ENCODE results near the gene KIRREL2. TPM values are rescaled to one million over a fixed set of nuclear protein-coding genes. Genes with fewer than 3 reads are reported as not detected.

KIRREL2 gene
- total and polyA plus RNA-seq, 2 of the 8 experiments (the other 6 are each of a cell fraction or from before 2014, with no cell fraction given) = 2.4 to 4.6 TPM

DNA sequence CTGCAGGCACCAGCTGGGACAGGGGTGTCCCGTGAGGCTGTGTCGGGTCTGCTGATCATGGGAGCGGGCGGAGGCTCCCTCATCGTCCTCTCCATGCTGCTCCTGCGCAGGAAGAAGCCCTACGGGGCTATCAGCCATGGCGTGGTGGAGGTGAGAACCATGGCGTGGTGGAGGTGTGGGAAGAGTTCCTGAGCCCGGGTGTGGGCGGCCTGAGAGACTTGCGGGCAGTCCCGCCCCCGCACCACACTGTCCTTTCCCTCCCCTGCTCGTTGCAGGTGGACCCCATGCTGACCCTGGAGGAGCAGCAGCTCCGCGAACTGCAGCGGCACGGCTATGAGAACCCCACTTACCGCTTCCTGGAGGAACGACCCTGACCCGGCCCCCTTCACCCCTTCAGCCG, 22.4 kb downstream of the KIRREL2 start:
- no peak for FAIRE-seq
- no peaks in the 10 kb centered on the region for H3K9me3 ChIP-seq (ENCODE audit: insufficient read depth in 2 of 2, low read depth in 1 of 2, low read length in 1 of 2)
- peak overlapping the region; percentile 1 to 41; a peak in 1 of 4 replicates for H3K4me2 ChIP-seq (ENCODE audit: insufficient read depth in 1 of 2, low read depth in 2 of 2, low read length in 2 of 2)
- H3K27me3 ChIP-seq (replicated peaks in 1 of 4; ENCODE audit: control insufficient read depth in 3 of 4, extremely low read depth in 1 of 4, insufficient read depth in 3 of 4, low read length in 3 of 4) = 0 out of 7 replicates have a peak, but pooled peaks cover 0 to 5% (median 1%) of the 10 kb centered on the region in 4 experiments
- H3K4me1 ChIP-seq (replicated peaks in 1 of 4; ENCODE audit: control insufficient read depth in 3 of 4, insufficient read depth in 4 of 4, low read length in 3 of 4) = peaks cover 0 to 6% (median 1%) of the 10 kb centered on the region in 4 experiments; a peak in 3 of 7 replicates
- no peak overlapping the region for H2BK120ac ChIP-seq (replicated peaks; ENCODE audit: low read depth, low read length)
- H3K18ac ChIP-seq (ENCODE audit: extremely low read depth, low read length) = no peak overlapping the region
- no peak overlapping the region for H2BK5ac ChIP-seq (ENCODE audit: low read depth, low read length)
- CTCF ChIA-PET (ENCODE audit: partially characterized antibody) = interaction anchor here (0.9 to 1.5 kb wide), 5 partner anchors 9 to 79 kb away, joined by 3 to 4 read pairs (median 3); no protein-coding TSS in a partner anchor
- POLR2A ChIA-PET (ENCODE audit: partially characterized antibody) = interaction anchor here (1.6 kb wide), 1 partner anchor 22 kb away, joined by 6 read pairs; the partner anchor contains the start of gene NFKBID
- H3K9ac ChIP-seq (replicated peaks in 1 of 4; ENCODE audit: extremely low read depth in 1 of 4, low read depth in 3 of 4, low read length in 3 of 4) = no peak overlapping the region
- H3K23me2 ChIP-seq (ENCODE audit: low read depth, low read length) = no peaks in the 10 kb centered on the region
- no peak overlapping the region for H3K23ac ChIP-seq (ENCODE audit: insufficient read length)
- no peak overlapping the region for H3K56ac ChIP-seq (replicated peaks; ENCODE audit: insufficient read length, low read depth, low read length)
- no peak overlapping the region for H3K27ac ChIP-seq (ENCODE audit: low read depth, low read length)
- no peaks in the 10 kb centered on the region; a peak in 1 of 8 replicates for H3K36me3 ChIP-seq (ENCODE audit: control insufficient read depth in 2 of 4, insufficient read depth in 4 of 4, low read length in 3 of 4)
- no peak overlapping the region for H4K91ac ChIP-seq (replicated peaks; ENCODE audit: insufficient read length, low read length)
- no peak overlapping the region; the same call in 1 of the 2 replicates for H4K8ac ChIP-seq (ENCODE audit: extremely low read depth, insufficient read depth, low read length)
- H3K79me2 ChIP-seq (ENCODE audit: control insufficient read depth in 1 of 2, insufficient read depth in 2 of 2, low read length in 2 of 2) = no peaks in the 10 kb centered on the region
- H2AFZ ChIP-seq (ENCODE audit: low read length) = no peak overlapping the region
- no peak overlapping the region for H4K5ac ChIP-seq (ENCODE audit: insufficient read length, low read depth, low read length)
- no peaks in the 10 kb centered on the region for H4K20me1 ChIP-seq (replicated peaks in 1 of 2; ENCODE audit: control insufficient read depth in 1 of 2, insufficient read depth in 2 of 2, low read length in 2 of 2)
- no peak overlapping the region for H2AK5ac ChIP-seq (ENCODE audit: low read depth, low read length)
- no peak overlapping the region for H3K14ac ChIP-seq (ENCODE audit: insufficient read length)
- H2BK20ac ChIP-seq (ENCODE audit: low read length) = no peak overlapping the region
- H3K4ac ChIP-seq (replicated peaks; ENCODE audit: insufficient read length, low read depth, low read length) = no peak overlapping the region
- H3K4me3 ChIP-seq (ENCODE audit: extremely low read depth in 1 of 4, insufficient read depth in 2 of 4, low read depth in 3 of 4, low read length in 4 of 4) = peak overlapping the region in 1 of 4 experiments; percentile 30; a peak in 2 of 8 replicates
- H2BK12ac ChIP-seq (ENCODE audit: low read depth, low read length) = no peak overlapping the region
- no peak for DNase-seq (ENCODE audit: low read depth in 1 of 2, low spot score in 2 of 2)
- WGBS, 2 experiments (ENCODE audit: extremely low coverage in 1 of 2, insufficient coverage in 1 of 2, insufficient read length in 1 of 2, insufficient replicate concordance in 2 of 2, low coverage in 1 of 2, low lambda C conversion rate in 2 of 2, missing lambda C conversion rate in 1 of 2) = 64% methylated on average over 16 of the region's 23 CpGs; no CpG with 5 or more reads in 1 of the 2 experiments
- no peaks in the 10 kb centered on the region for H3K79me1 ChIP-seq (ENCODE audit: low read depth, low read length)
- no peak overlapping the region for H2BK15ac ChIP-seq (ENCODE audit: low read length)
- TF ChIP-seq RFX5 (IDR thresholded peaks at IDR 0.05; ENCODE audit: borderline replicate concordance, low read depth, low read length) (no peak), POLR2AphosphoS5 (IDR thresholded peaks at IDR 0.05; ENCODE audit: low read depth, low read length) (no peak), RNF2 (IDR thresholded peaks at IDR 0.05; ENCODE audit: borderline replicate concordance, low read depth, low read length, missing control alignments, poor library complexity, severe bottlenecking) (no peak), EGR1 (IDR thresholded peaks at IDR 0.05; ENCODE audit: borderline replicate concordance, low read depth, low read length) (no peak), MAFK (IDR thresholded peaks at IDR 0.05; ENCODE audit: low read depth, low read length) (no peak), RXRA (IDR thresholded peaks at IDR 0.05; ENCODE audit: insufficient read depth, low read depth, low read length) (no peak), SP4 (IDR thresholded peaks at IDR 0.05; ENCODE audit: low read length) (no peak), YY1 (IDR thresholded peaks at IDR 0.05; ENCODE audit: low read depth, low read length) (no peak), RAD21 (IDR thresholded peaks at IDR 0.05 in 1 of 2, conservative IDR thresholded peaks at IDR 0.05 in 1 of 2; ENCODE audit: low read depth in 2 of 2, low read length in 2 of 2) (no peak), JUND (IDR thresholded peaks at IDR 0.05; ENCODE audit: low read length) (no peak), GTF2F1 (IDR thresholded peaks at IDR 0.05; ENCODE audit: borderline replicate concordance, low read depth, low read length) (no peak), CHD2 (IDR thresholded peaks at IDR 0.05; ENCODE audit: low read length) (no peak)
- TF ChIP-seq, protein P1, sequence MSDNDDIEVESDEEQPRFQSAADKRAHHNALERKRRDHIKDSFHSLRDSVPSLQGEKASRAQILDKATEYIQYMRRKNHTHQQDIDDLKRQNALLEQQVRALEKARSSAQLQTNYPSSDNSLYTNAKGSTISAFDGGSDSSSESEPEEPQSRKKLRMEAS (IDR thresholded peaks at IDR 0.05) = no peak

Measured in H1 (cell line).